Hepatocyte (in vitro differentiated cells): ENCODE data around the gene C6orf52.

ENCODE experiments used
- CTCF ChIP-seq: fragments of 200-600 bp; sonication (generic); IDR thresholded peaks from 2 replicates; pipeline ENCODE4 v1.5.1; 2016; ENCODE audit warnings: antibody characterized with exemption, mild to moderate bottlenecking; ENCODE audit not compliant: poor library complexity
- EZH2phosphoT487 ChIP-seq: fragments of 200-600 bp; sonication (generic); IDR thresholded peaks from one replicate; pipeline ENCODE4 v1.6.1; 2018; ENCODE audit warnings: antibody characterized with exemption, mild to moderate bottlenecking, low read depth, moderate library complexity; ENCODE audit not compliant: unreplicated experiment, severe bottlenecking

GRCh38 chr6:10684618-10685017 lies 9.8 kb downstream of the C6orf52 start:
- TF ChIP-seq CTCF (no peak), EZH2phosphoT487 (no peak)
